HepG2 (cell line): ENCODE data around the gene RREB1. TPM values are rescaled to one million over a fixed set of nuclear protein-coding genes. Genes with fewer than 3 reads are reported as not detected.

Experiments
- ATAC-seq: fragments of 200-7000 bp; cut with Tn5 transposase; 3 replicates; pipeline ENCODE4 v1.9.1; 2020; ENCODE audit warnings: mild to moderate bottlenecking, moderate library complexity
- BruUV-seq: library from RNA; stranded (reverse); fragments of 400-500 nt; replicated peaks from 2 replicates; lab custom pipeline; 2021; lab: Mats Ljungman, UMichigan
- CTCF ChIA-PET: fragments of 300-600 bp; formaldehyde crosslinking; extraction: SDS; loops from one replicate; lab custom pipeline; 2021; ENCODE audit warnings: low total read pairs, inconsistent platforms, low intra/inter-chr PET ratio; lab: Yijun Ruan, JAX
- POLR2A ChIA-PET: fragments of 350-600 bp; sonication (Branson Sonifier 250); formaldehyde crosslinking; loops from one replicate; lab custom pipeline; 2020; ENCODE audit warnings: antibody characterized with exemption, inconsistent platforms; lab: Yijun Ruan, JAX
- DNase-seq: peaks from one replicate; pipeline ENCODE4 v3.0.0-alpha.2; 2015; ENCODE audit warnings: low spot score
- FAIRE-seq: peaks from 3 replicates; lab custom pipeline; 2011; peaks lifted over from hg19 to GRCh38; lab: Jason Lieb, UNC
- H2AFZ ChIP-seq: one replicate; pipeline ENCODE4 v1.6.1; 2011; ENCODE audit warnings: low read length, inconsistent platforms
- H3K27ac ChIP-seq: fragments of 300-600 bp; 3 replicates; pipeline ENCODE4 v1.8.0; 2011; ENCODE audit warnings: mixed run types, mild to moderate bottlenecking, mixed read lengths, low read length, inconsistent platforms; ENCODE audit not compliant: insufficient read depth; ENCODE audit errors: extremely low read length
- H3K27me3 ChIP-seq, 2 experiments: fragments of 200-600 bp in 1 of 2; 2 replicates in 1 of 2; 3 replicates in 1 of 2; pipeline versions ENCODE4 v1.6.0 to v1.8.0; 2011; ENCODE audit warnings: low read length in 2 of 2, mild to moderate bottlenecking in 2 of 2, moderate library complexity in 2 of 2, inconsistent platforms in 1 of 2; ENCODE audit not compliant: insufficient read depth in 2 of 2, control insufficient read depth in 1 of 2
- H3K36me3 ChIP-seq, 2 experiments: fragments of 200-600 bp in 1 of 2; replicated peaks in 1 of 2; 2 replicates in 1 of 2; 3 replicates in 1 of 2; pipeline versions ENCODE4 v1.5.1 to v1.8.0; 2011; ENCODE audit warnings: low read length in 2 of 2, inconsistent platforms in 1 of 2; ENCODE audit not compliant: insufficient read depth in 2 of 2, control insufficient read depth in 1 of 2
- H3K4me1 ChIP-seq: 2 replicates; pipeline ENCODE4 v1.5.1; 2012; ENCODE audit warnings: low read length, inconsistent platforms; ENCODE audit not compliant: insufficient read depth
- H3K4me2 ChIP-seq: 2 replicates; pipeline ENCODE4 v1.6.0; 2011; ENCODE audit warnings: low read depth, low read length, inconsistent platforms
- H3K4me3 ChIP-seq, 3 experiments: fragments of 200-600 bp in 1 of 3; sonication (generic), shearing (Covaris generic) in 1 of 3; replicated peaks in 1 of 3; 2 replicates each; pipeline ENCODE4 v1.5.1; 2011 to 2016; ENCODE audit warnings: low read length in 3 of 3, inconsistent platforms in 2 of 3, low read depth in 2 of 3, mild to moderate bottlenecking in 2 of 3, control low read depth in 1 of 3, mixed read lengths in 1 of 3; ENCODE audit not compliant: insufficient read depth in 1 of 3
- H3K79me2 ChIP-seq: one replicate; pipeline ENCODE4 v1.6.1; 2011; ENCODE audit warnings: low read length, inconsistent platforms; ENCODE audit not compliant: insufficient read depth
- H3K9ac ChIP-seq: 2 replicates; pipeline ENCODE4 v1.6.0; 2011; ENCODE audit warnings: mild to moderate bottlenecking, low read depth, low read length, inconsistent platforms; ENCODE audit not compliant: insufficient read depth
- H3K9me3 ChIP-seq: 2 replicates; pipeline ENCODE4 v1.5.1; 2012; ENCODE audit warnings: mild to moderate bottlenecking, low read length
- H4K20me1 ChIP-seq: 2 replicates; pipeline ENCODE4 v1.6.0; 2011; ENCODE audit warnings: inconsistent platforms, mild to moderate bottlenecking, low read length, moderate library complexity; ENCODE audit not compliant: insufficient read depth
- FOXC1 ChIP-seq: sonication (generic); formaldehyde crosslinking; IDR thresholded peaks from 2 replicates; pipeline ENCODE4 v1.8.0; 2022; ENCODE audit warnings: mild to moderate bottlenecking, missing genetic modification reagents, borderline replicate concordance
- HMGXB3 ChIP-seq: sonication (generic); formaldehyde crosslinking; IDR thresholded peaks from 2 replicates; pipeline ENCODE4 v1.4.0; 2020; ENCODE audit warnings: missing genetic modification reagents, borderline replicate concordance
- MXI1 ChIP-seq: IDR thresholded peaks from 3 replicates; pipeline ENCODE4 v1.6.1; 2012; ENCODE audit warnings: low read depth, low read length, inconsistent platforms, borderline replicate concordance
- NFYC ChIP-seq: IDR thresholded peaks from 2 replicates; pipeline ENCODE4 v1.6.1; 2016; ENCODE audit warnings: missing genetic modification reagents, missing compliant biosample characterization
- SALL2 ChIP-seq: sonication (generic); formaldehyde crosslinking; IDR thresholded peaks from 2 replicates; pipeline ENCODE4 v1.8.1; 2023; ENCODE audit warnings: mild to moderate bottlenecking, missing genetic modification reagents, inconsistent platforms
- SP4 ChIP-seq: sonication (generic); formaldehyde crosslinking; IDR thresholded peaks from 2 replicates; pipeline ENCODE4 v1.8.1; 2023; ENCODE audit warnings: mild to moderate bottlenecking, missing genetic modification reagents
- THYN1 ChIP-seq: sonication (generic); formaldehyde crosslinking; IDR thresholded peaks from 2 replicates; pipeline ENCODE4 v1.8.1; 2023; ENCODE audit warnings: low read depth, mild to moderate bottlenecking, moderate library complexity, missing genetic modification reagents, borderline replicate concordance
- ZFY ChIP-seq: sonication (generic); formaldehyde crosslinking; IDR thresholded peaks from 2 replicates; pipeline ENCODE4 v1.4.0; 2020; ENCODE audit warnings: missing genetic modification reagents
- WGBS: methylation state at CpG from one replicate; pipeline ENCODE4 v1.1.6; 2017; ENCODE audit warnings: low lambda C conversion rate; 5-methylcytosine and 5-hydroxymethylcytosine counted together
- in situ Hi-C: cut with HindIII; loops from 2 replicates; pipeline ENCODE4 v1.10.0; 2017; ENCODE audit warnings: low pct_unique_long_range_greater_than_20kb; ENCODE audit not compliant: extremely low pct_ligation_motif_present
- intact Hi-C: fragments of 100-400 bp; cut with micrococcal nuclease; formaldehyde crosslinking; loops from one replicate; pipeline ENCODE4 v1.10.0; 2022; ENCODE audit not compliant: unreplicated experiment
- polyA plus RNA-seq, 8 experiments: library from polyadenylated mRNA; depleted of rRNA in 3 of 8; stranded (reverse) in 7 of 8; unstranded in 1 of 8; fragments of >200 nt; fragmentation: Illumina TruSeq in 4 of 8; extraction: Trizol in 4 of 8; gene quantifications; 2 replicates each; pipeline versions ENCODE4 v1.2.1 to v1.2.3, GENCODE V29; 2011 to 2016; ENCODE audit warnings: low read depth in 4 of 8, missing spikeins in 1 of 8, mixed read lengths in 1 of 8; ENCODE audit not compliant: insufficient read depth in 1 of 8
- total RNA-seq, 5 experiments: library from RNA; depleted of rRNA; stranded (reverse); fragments of >200 nt; fragmentation: Illumina TruSeq; extraction: Trizol; gene quantifications; 2 replicates each; pipeline ENCODE4 v1.2.3, GENCODE V29; 2016; ENCODE audit warnings: low read depth in 1 of 5
- TF ChIP-seq, protein P1 (sequence below): sonication (generic); formaldehyde crosslinking; IDR thresholded peaks from 2 replicates; pipeline ENCODE4 v1.5.1; 2020; ENCODE audit warnings: mild to moderate bottlenecking, moderate library complexity, missing genetic modification reagents
- TF ChIP-seq, protein P2 (sequence below): sonication (generic); formaldehyde crosslinking; IDR thresholded peaks from 2 replicates; pipeline ENCODE4 v1.8.1; 2023; ENCODE audit warnings: mild to moderate bottlenecking, moderate library complexity, missing genetic modification reagents
- TF ChIP-seq, protein P3 (sequence below): sonication (generic); formaldehyde crosslinking; IDR thresholded peaks from 2 replicates; pipeline ENCODE4 v1.5.0; 2020; ENCODE audit warnings: missing genetic modification reagents
- TF ChIP-seq, protein P4 (sequence below): sonication (generic); formaldehyde crosslinking; IDR thresholded peaks from 2 replicates; pipeline ENCODE4 v1.4.0; 2020; ENCODE audit warnings: mild to moderate bottlenecking, missing genetic modification reagents

The RREB1 gene
- total and polyA plus RNA-seq, 2 of the 13 experiments (the other 11 are each of a cell fraction or from before 2014, with no cell fraction given) = 6.1 to 23.2 TPM

- Histone ChIP-seq H3K4me1 (peaks cover 98% of the 10 kb centered on the region), H3K79me2 (peaks cover 93% of the 10 kb centered on the region), H3K4me2 (peak overlapping the region; percentile 86), H3K9ac (peak overlapping the region; percentile 58), H3K9me3 (no peaks in the 10 kb centered on the region), H3K36me3 (peaks cover 0 to 3% of the 10 kb centered on the region in 2 experiments; a peak in 2 of 5 replicates), H4K20me1 (peaks cover 27% of the 10 kb centered on the region), H3K27ac (peak overlapping the region; percentile 97), H2AFZ (no peak overlapping the region), H3K27me3 (no peaks in the 10 kb centered on the region), H3K4me3 (peak overlapping the region in 1 of 3 experiments; percentile 25; a peak in 1 of 6 replicates)
- WGBS = 86% methylated on average over 2 of the region's 2 CpGs
- DNase-seq = no peak
- FAIRE-seq = no peak
- CTCF ChIA-PET = no interaction called here
- no peak for ATAC-seq
- BruUV-seq = no TSS peak
- in situ Hi-C loops (no loop called here), intact Hi-C loops (no loop called here)
- TF ChIP-seq HMGXB3 (CRISPR knock-in tag) (no peak), FOXC1 (CRISPR knock-in tag) (no peak), MXI1 (no peak), THYN1 (CRISPR knock-in tag) (no peak), ZFY (CRISPR knock-in tag) (0 out of 2 replicates have a peak, but pooled peaks have one; percentile 1), SALL2 (CRISPR knock-in tag) (no peak), NFYC (CRISPR knock-in tag) (0 out of 2 replicates have a peak, but pooled peaks have one; percentile 10), SP4 (CRISPR knock-in tag) (no peak)
- TF ChIP-seq, protein P1, sequence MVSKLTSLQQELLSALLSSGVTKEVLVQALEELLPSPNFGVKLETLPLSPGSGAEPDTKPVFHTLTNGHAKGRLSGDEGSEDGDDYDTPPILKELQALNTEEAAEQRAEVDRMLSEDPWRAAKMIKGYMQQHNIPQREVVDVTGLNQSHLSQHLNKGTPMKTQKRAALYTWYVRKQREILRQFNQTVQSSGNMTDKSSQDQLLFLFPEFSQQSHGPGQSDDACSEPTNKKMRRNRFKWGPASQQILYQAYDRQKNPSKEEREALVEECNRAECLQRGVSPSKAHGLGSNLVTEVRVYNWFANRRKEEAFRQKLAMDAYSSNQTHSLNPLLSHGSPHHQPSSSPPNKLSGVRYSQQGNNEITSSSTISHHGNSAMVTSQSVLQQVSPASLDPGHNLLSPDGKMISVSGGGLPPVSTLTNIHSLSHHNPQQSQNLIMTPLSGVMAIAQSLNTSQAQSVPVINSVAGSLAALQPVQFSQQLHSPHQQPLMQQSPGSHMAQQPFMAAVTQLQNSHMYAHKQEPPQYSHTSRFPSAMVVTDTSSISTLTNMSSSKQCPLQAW (CRISPR knock-in tag) = no peak
- TF ChIP-seq, protein P2, sequence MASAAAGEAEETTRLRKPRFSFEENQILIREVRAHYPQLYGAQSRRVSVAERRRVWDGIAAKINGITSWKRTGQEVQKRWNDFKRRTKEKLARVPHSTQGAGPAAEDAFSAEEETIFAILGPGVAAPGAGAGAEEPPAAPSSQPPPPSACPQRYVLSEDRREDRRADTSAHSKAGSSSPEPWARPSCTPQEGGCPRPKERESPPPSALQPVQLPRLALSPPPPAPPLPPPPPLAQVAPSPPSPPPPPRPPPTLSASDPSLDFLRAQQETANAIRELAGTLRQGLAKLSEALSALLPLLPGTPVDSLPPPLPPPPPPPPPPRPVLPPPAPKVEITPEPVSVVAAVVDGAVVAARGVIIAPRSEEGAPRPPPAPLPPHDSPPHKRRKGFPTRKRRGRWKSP = no peak
- TF ChIP-seq, protein P3, sequence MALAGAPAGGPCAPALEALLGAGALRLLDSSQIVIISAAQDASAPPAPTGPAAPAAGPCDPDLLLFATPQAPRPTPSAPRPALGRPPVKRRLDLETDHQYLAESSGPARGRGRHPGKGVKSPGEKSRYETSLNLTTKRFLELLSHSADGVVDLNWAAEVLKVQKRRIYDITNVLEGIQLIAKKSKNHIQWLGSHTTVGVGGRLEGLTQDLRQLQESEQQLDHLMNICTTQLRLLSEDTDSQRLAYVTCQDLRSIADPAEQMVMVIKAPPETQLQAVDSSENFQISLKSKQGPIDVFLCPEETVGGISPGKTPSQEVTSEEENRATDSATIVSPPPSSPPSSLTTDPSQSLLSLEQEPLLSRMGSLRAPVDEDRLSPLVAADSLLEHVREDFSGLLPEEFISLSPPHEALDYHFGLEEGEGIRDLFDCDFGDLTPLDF (CRISPR knock-in tag) = no peak
- TF ChIP-seq, protein P4, sequence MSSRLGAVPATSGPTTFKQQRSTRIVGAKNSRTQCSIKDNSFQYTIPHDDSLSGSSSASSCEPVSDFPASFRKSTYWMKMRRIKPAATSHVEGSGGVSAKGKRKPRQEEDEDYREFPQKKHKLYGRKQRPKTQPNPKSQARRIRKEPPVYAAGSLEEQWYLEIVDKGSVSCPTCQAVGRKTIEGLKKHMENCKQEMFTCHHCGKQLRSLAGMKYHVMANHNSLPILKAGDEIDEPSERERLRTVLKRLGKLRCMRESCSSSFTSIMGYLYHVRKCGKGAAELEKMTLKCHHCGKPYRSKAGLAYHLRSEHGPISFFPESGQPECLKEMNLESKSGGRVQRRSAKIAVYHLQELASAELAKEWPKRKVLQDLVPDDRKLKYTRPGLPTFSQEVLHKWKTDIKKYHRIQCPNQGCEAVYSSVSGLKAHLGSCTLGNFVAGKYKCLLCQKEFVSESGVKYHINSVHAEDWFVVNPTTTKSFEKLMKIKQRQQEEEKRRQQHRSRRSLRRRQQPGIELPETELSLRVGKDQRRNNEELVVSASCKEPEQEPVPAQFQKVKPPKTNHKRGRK (CRISPR knock-in tag) = no peak
- POLR2A ChIA-PET = interaction anchor here (0.9 to 1.2 kb wide), 3 partner anchors 22 to 123 kb away, joined by 3 to 4 read pairs (median 4); no protein-coding TSS in a partner anchor
Measured at GRCh38 chr6:7138046-7138531, 30.3 kb downstream of the RREB1 start.
